Loucy (cell line): Measurements from ENCODE around the gene CALN1.

Experiments
- H2AFZ ChIP-seq: fragments of 200-600 bp; sonication (generic); 2 replicates; pipeline ENCODE4 v1.6.0; 2016; ENCODE audit warnings: antibody characterized with exemption, mild to moderate bottlenecking, low read length, moderate library complexity
- H3F3A ChIP-seq: fragments of 200-600 bp; 2 replicates; pipeline ENCODE4 v1.6.0; 2016; ENCODE audit warnings: antibody characterized with exemption, low read depth, mild to moderate bottlenecking
- H3K27me3 ChIP-seq: fragments of 200-600 bp; sonication (generic); 2 replicates; pipeline ENCODE4 v1.6.1; 2014; ENCODE audit warnings: low read length, mild to moderate bottlenecking; ENCODE audit not compliant: insufficient read depth, poor library complexity, severe bottlenecking
- H3K36me3 ChIP-seq: fragments of 200-600 bp; sonication (generic); 2 replicates; pipeline ENCODE4 v1.6.1; 2016; ENCODE audit warnings: low read length; ENCODE audit not compliant: insufficient read depth
- H3K4me1 ChIP-seq: fragments of 200-600 bp; sonication (generic); 2 replicates; pipeline ENCODE4 v1.5.1; 2014; ENCODE audit warnings: low read length, mild to moderate bottlenecking; ENCODE audit not compliant: insufficient read depth, poor library complexity, severe bottlenecking
- H3K4me2 ChIP-seq: fragments of 200-600 bp; sonication (generic); 2 replicates; pipeline ENCODE4 v1.6.0; 2014; ENCODE audit warnings: antibody characterized with exemption, low read length, low read depth, mild to moderate bottlenecking; ENCODE audit not compliant: poor library complexity, severe bottlenecking
- H3K4me3 ChIP-seq: fragments of 200-600 bp; sonication (generic); 2 replicates; pipeline ENCODE4 v1.5.1; 2014; ENCODE audit warnings: low read length, mild to moderate bottlenecking, mixed read lengths; ENCODE audit not compliant: poor library complexity, severe bottlenecking
- H3K79me2 ChIP-seq: fragments of 200-600 bp; sonication (generic); 2 replicates; pipeline ENCODE4 v1.6.1; 2014; ENCODE audit warnings: low read length; ENCODE audit not compliant: insufficient read depth
- H3K9ac ChIP-seq: fragments of 200-600 bp; sonication (generic); 2 replicates; pipeline ENCODE4 v1.6.0; 2014; ENCODE audit warnings: mild to moderate bottlenecking, low read depth, low read length, moderate library complexity; ENCODE audit not compliant: poor library complexity, severe bottlenecking
- H3K9me2 ChIP-seq: fragments of 200-600 bp; sonication (generic); replicated peaks from 2 replicates; pipeline ENCODE4 v1.6.1; 2016; ENCODE audit warnings: low read depth, low read length, mixed read lengths
- H3K9me3 ChIP-seq: fragments of 200-600 bp; sonication (generic); 2 replicates; pipeline ENCODE4 v1.6.1; 2014; ENCODE audit warnings: mild to moderate bottlenecking, antibody characterized with exemption, low read length, low read depth; ENCODE audit not compliant: insufficient read depth
- H4K20me1 ChIP-seq: fragments of 200-600 bp; sonication (generic); 2 replicates; pipeline ENCODE4 v1.6.0; 2014; ENCODE audit warnings: antibody characterized with exemption, low read length, mild to moderate bottlenecking; ENCODE audit not compliant: insufficient read depth, poor library complexity, severe bottlenecking
- EZH2phosphoT487 ChIP-seq: fragments of 200-600 bp; IDR thresholded peaks from 2 replicates; pipeline ENCODE4 v1.6.1; 2018; ENCODE audit warnings: antibody characterized with exemption, mild to moderate bottlenecking, moderate library complexity, borderline replicate concordance
- TF ChIP-seq, protein P1 (sequence below): fragments of 200-600 bp; sonication (generic); conservative IDR thresholded peaks from 2 replicates; pipeline ENCODE4 v1.5.1; 2014; ENCODE audit warnings: mild to moderate bottlenecking, antibody characterized with exemption, low read length

Gene CALN1

DNA sequence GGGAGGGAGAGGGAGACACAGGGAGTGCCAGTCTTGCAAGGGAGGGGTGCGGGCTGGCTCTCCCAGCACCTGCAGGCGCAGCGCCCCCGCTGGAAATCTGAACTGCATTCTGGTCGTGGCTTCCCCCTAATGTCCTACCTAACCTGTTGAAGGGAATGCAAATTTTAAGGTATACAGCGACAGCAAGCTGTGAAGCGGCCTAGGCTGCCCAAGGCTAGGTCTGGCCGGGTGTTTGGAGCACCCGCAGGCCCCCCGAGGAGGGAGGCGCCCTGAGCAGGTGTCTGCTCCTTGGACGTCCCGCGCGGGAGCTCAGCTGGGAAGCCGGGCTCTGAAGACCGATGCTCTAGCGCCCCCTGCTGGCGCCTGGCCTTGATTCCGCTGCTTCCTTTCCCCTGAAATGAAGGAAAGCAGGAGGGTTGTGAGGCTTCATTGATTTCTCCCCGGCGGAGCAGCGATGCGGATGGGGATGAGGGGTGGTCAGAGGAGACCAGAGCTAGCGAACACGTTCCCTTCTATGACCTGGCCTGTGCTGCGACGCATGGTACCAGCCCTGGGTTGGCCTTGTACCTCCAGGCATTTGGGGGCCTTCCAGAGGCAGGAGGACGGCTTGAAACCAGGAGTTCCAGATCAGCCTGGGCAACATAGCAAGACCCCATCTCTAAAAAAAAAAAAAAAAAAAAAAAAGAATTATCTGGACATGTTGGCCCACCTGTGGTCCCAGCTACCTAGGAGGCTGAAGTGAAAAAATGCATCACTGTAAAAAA, 678.8 kb downstream of the CALN1 start:
- H3K4me2 ChIP-seq, result no peak overlapping the region
- no peak overlapping the region for H3K9ac ChIP-seq
- no peaks in the 10 kb centered on the region for H3K79me2 ChIP-seq
- 0 out of 2 replicates have a peak overlapping the region, but pooled peaks have one; percentile 55 for H2AFZ ChIP-seq
- no peaks in the 10 kb centered on the region for H3K9me3 ChIP-seq
- H3K4me3 ChIP-seq, result no peak overlapping the region
- no peaks in the 10 kb centered on the region for H3K36me3 ChIP-seq
- H3K9me2 ChIP-seq, result no peaks in the 10 kb centered on the region
- no peaks in the 10 kb centered on the region for H4K20me1 ChIP-seq
- no peak for TF ChIP-seq EZH2phosphoT487
- TF ChIP-seq, protein P1, sequence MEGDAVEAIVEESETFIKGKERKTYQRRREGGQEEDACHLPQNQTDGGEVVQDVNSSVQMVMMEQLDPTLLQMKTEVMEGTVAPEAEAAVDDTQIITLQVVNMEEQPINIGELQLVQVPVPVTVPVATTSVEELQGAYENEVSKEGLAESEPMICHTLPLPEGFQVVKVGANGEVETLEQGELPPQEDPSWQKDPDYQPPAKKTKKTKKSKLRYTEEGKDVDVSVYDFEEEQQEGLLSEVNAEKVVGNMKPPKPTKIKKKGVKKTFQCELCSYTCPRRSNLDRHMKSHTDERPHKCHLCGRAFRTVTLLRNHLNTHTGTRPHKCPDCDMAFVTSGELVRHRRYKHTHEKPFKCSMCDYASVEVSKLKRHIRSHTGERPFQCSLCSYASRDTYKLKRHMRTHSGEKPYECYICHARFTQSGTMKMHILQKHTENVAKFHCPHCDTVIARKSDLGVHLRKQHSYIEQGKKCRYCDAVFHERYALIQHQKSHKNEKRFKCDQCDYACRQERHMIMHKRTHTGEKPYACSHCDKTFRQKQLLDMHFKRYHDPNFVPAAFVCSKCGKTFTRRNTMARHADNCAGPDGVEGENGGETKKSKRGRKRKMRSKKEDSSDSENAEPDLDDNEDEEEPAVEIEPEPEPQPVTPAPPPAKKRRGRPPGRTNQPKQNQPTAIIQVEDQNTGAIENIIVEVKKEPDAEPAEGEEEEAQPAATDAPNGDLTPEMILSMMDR, result peak; percentile 90
- no peaks in the 10 kb centered on the region for H3F3A ChIP-seq
- H3K4me1 ChIP-seq, result no peaks in the 10 kb centered on the region
- no peaks in the 10 kb centered on the region for H3K27me3 ChIP-seq

GRCh38 chr7:71731740-71732139, 680.4 kb downstream of the CALN1 start:
- TF ChIP-seq EZH2phosphoT487, result no peak
- H3K27me3 ChIP-seq, result no peaks in the 10 kb centered on the region

More at GRCh38 chr7:71731740-71732139, 680.4 kb downstream of the CALN1 start:
- H2AFZ ChIP-seq, result no peak overlapping the region
- no peak overlapping the region for H3K4me3 ChIP-seq
- no peaks in the 10 kb centered on the region for H3K9me3 ChIP-seq
- no peaks in the 10 kb centered on the region for H3K9me2 ChIP-seq
- H3F3A ChIP-seq, result no peaks in the 10 kb centered on the region
- no peaks in the 10 kb centered on the region for H3K36me3 ChIP-seq
- H3K4me2 ChIP-seq, result no peak overlapping the region
- no peaks in the 10 kb centered on the region for H3K79me2 ChIP-seq
- no peaks in the 10 kb centered on the region for H4K20me1 ChIP-seq
- no peaks in the 10 kb centered on the region for H3K4me1 ChIP-seq
- no peak overlapping the region for H3K9ac ChIP-seq
